ENCODE measurements around the gene CASKIN2. TPM values are rescaled to one million over a fixed set of nuclear protein-coding genes. Genes with fewer than 3 reads are reported as not detected.

CASKIN2 gene
- total and polyA plus RNA-seq, 2 experiments from 2014 or later = 1.9 to 6.2 TPM

DNA sequence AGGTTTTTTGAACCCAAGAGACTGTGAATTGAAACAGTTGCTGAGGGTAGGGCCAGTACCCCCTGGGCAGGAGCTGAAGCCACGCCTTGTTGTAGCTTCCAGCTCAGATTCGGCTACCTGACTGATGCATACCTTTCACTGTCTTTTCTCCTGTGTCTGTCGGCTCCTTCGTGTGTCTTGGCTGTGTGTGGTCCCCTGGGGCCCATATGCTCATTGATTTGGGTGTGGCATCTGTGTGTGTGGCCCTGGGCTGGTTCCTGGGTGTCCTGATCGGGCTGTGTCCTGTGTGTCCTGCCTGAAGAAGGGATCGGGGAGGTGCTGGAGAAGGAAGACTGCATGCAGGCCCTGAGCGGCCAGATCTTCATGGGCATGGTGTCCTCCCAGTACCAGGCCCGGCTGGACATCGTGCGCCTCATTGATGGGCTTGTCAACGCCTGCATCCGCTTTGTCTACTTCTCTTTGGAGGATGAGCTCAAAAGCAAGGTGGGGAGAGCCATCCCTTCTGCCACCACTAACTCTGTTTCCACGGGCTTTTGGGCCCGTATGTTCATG is 20.9 kb downstream of the CASKIN2 start:
- Histone ChIP-seq H3K27me3 (replicated peaks; ENCODE audit: insufficient read depth) (no peaks in the 10 kb centered on the region), H3K27ac (no peak overlapping the region), H3K9me3 (ENCODE audit: low read depth) (no peaks in the 10 kb centered on the region), H3K9me2 (ENCODE audit: insufficient read depth) (no peaks in the 10 kb centered on the region), H3F3A (ENCODE audit: insufficient read depth) (no peaks in the 10 kb centered on the region), H3K9ac (no peak overlapping the region), H2AFZ (no peak overlapping the region), H3K36me3 (ENCODE audit: low read depth) (no peaks in the 10 kb centered on the region), H3K4me2 (ENCODE audit: unreplicated experiment) (no peak overlapping the region), H3K4me3 (no peak overlapping the region), H4K20me1 (ENCODE audit: insufficient read depth) (no peaks in the 10 kb centered on the region), H3K79me2 (ENCODE audit: insufficient read depth) (no peaks in the 10 kb centered on the region), H3K4me1 (ENCODE audit: insufficient read depth) (no peaks in the 10 kb centered on the region)
- in situ Hi-C loops (cut with MboI) = no loop called here
- 87 to 90% methylated on average over 12 to 14 of the region's 14 CpGs for WGBS, 2 experiments (ENCODE audit: low coverage in 1 of 2, low lambda C conversion rate in 2 of 2, missing lambda C conversion rate in 2 of 2)
- no peak for TF ChIP-seq EZH2 (IDR thresholded peaks at IDR 0.05; ENCODE audit: insufficient read depth, poor library complexity, severe bottlenecking)
- no peak for TF ChIP-seq EZH2phosphoT487 (IDR thresholded peaks at IDR 0.05; ENCODE audit: insufficient read depth, low read depth)
- no peak for DNase-seq

DNA sequence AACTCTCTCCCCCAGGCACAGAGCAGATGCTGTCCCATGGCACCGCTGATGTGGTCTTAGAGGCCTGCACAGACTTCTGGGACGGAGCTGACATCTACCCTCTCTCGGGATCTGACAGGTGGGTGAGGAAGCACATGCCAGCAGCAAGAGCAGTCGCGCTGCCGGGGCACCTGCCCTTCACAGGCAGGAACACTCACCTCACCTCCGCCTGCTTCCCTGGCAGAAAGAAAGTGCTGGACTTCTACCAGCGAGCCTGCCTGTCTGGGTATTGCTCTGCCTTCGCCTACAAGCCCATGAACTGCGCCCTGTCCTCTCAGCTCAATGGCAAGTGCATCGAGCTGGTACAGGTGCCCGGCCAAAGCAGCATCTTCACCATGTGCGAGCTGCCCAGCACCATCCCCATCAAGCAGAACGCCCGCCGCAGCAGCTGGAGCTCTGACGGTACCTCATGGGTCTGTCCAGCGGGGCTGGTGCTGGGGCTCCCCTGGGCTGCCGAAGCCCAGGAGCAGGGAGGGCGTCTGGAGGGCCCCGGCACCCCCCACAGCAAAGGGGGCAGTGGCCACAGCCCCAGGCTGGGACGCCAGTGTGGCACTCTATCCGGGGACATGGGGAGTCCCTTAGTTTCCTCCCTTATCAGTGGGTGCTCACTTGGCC is 21.7 kb downstream of the CASKIN2 start:
- Histone ChIP-seq H3K4me1 (ENCODE audit: insufficient read depth) (no peaks in the 10 kb centered on the region), H3K79me2 (ENCODE audit: insufficient read depth) (no peaks in the 10 kb centered on the region), H3F3A (ENCODE audit: insufficient read depth) (no peaks in the 10 kb centered on the region), H3K36me3 (ENCODE audit: low read depth) (no peaks in the 10 kb centered on the region), H3K27me3 (replicated peaks; ENCODE audit: insufficient read depth) (no peaks in the 10 kb centered on the region), H3K4me3 (no peak overlapping the region), H3K27ac (no peak overlapping the region), H3K9me2 (ENCODE audit: insufficient read depth) (no peaks in the 10 kb centered on the region), H4K20me1 (ENCODE audit: insufficient read depth) (no peaks in the 10 kb centered on the region), H3K4me2 (ENCODE audit: unreplicated experiment) (no peak overlapping the region), H2AFZ (no peak overlapping the region), H3K9ac (no peak overlapping the region), H3K9me3 (ENCODE audit: low read depth) (no peaks in the 10 kb centered on the region)
- no peak for DNase-seq
- in situ Hi-C loops (cut with MboI) = no loop called here
- 95 to 96% methylated on average over 19 to 23 of the region's 23 CpGs for WGBS, 2 experiments (ENCODE audit: low coverage in 1 of 2, low lambda C conversion rate in 2 of 2, missing lambda C conversion rate in 2 of 2)
- TF ChIP-seq EZH2phosphoT487 (IDR thresholded peaks at IDR 0.05; ENCODE audit: insufficient read depth, low read depth) = no peak
- no peak for TF ChIP-seq EZH2 (IDR thresholded peaks at IDR 0.05; ENCODE audit: insufficient read depth, poor library complexity, severe bottlenecking)

DNA sequence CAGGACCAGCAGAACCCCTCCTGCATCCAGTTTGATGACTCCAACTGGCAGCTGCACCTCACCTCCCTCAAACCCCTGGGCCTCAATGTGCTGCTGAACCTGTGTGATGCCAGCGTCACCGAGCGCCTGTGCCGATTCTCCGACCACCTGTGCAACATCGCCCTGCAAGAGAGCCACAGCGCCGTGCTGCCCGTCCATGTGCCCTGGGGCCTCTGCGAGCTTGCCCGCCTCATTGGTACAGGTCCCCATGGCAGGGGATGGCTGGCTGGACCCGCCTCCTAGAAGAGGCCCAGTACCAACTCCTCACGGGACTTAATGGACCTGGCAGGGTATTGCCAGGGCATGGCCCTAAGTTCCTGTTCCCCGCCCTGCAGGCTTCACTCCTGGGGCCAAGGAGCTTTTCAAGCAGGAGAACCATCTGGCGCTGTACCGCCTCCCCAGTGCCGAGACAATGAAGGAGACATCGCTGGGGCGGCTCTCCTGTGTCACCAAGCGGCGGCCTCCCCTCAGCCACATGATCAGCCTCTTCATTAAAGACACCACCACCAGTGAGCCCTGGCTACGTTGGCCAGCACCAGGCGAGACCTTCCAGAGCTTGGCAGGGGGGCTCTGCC is 22.7 kb downstream of the CASKIN2 start:
- no peaks in the 10 kb centered on the region for H3K9me3 ChIP-seq (ENCODE audit: low read depth)
- H3K27me3 ChIP-seq (replicated peaks; ENCODE audit: insufficient read depth) = no peaks in the 10 kb centered on the region
- H3K27ac ChIP-seq = no peak overlapping the region
- in situ Hi-C loops (cut with MboI) = no loop called here
- H3K9ac ChIP-seq = no peak overlapping the region
- H3K79me2 ChIP-seq (ENCODE audit: insufficient read depth) = no peaks in the 10 kb centered on the region
- H3K4me3 ChIP-seq = no peak overlapping the region
- 91 to 93% methylated on average over 23 of the region's 23 CpGs for WGBS, 2 experiments (ENCODE audit: low coverage in 1 of 2, low lambda C conversion rate in 2 of 2, missing lambda C conversion rate in 2 of 2)
- no peaks in the 10 kb centered on the region for H3F3A ChIP-seq (ENCODE audit: insufficient read depth)
- no peaks in the 10 kb centered on the region for H4K20me1 ChIP-seq (ENCODE audit: insufficient read depth)
- no peak overlapping the region for H2AFZ ChIP-seq
- H3K36me3 ChIP-seq (ENCODE audit: low read depth) = no peaks in the 10 kb centered on the region
- DNase-seq = no peak
- no peak overlapping the region for H3K4me2 ChIP-seq (ENCODE audit: unreplicated experiment)
- TF ChIP-seq EZH2 (IDR thresholded peaks at IDR 0.05; ENCODE audit: insufficient read depth, poor library complexity, severe bottlenecking) (no peak), EZH2phosphoT487 (IDR thresholded peaks at IDR 0.05; ENCODE audit: insufficient read depth, low read depth) (no peak)
- no peaks in the 10 kb centered on the region for H3K4me1 ChIP-seq (ENCODE audit: insufficient read depth)
- no peaks in the 10 kb centered on the region for H3K9me2 ChIP-seq (ENCODE audit: insufficient read depth)

DNA sequence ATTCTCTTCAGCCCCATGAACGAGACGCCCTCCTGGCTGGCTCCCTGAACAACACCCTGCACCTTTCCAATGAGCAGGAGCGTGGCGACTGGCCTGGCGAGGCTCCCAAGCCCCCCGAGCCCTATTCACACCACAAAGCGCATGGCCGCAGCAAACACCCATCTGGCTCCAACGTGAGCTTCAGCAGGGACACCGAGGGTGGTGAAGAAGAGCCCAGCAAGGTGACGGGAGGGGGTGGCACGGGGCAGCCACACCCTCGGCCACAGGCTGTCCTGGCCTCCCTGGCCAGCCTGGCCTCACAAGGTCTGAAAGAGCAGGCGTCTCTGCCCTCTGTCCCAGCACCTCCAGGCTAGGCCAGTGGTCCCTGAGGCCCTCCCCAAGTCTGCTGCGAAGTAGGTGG is 23.7 kb downstream of the CASKIN2 start:
- H3K79me2 ChIP-seq (ENCODE audit: insufficient read depth) = no peaks in the 10 kb centered on the region
- no peak overlapping the region for H2AFZ ChIP-seq
- H3K4me1 ChIP-seq (ENCODE audit: insufficient read depth) = no peaks in the 10 kb centered on the region
- H3F3A ChIP-seq (ENCODE audit: insufficient read depth) = no peaks in the 10 kb centered on the region
- DNase-seq = no peak
- in situ Hi-C loops (cut with MboI) = no loop called here
- no peak overlapping the region for H3K4me3 ChIP-seq
- no peaks in the 10 kb centered on the region for H3K9me2 ChIP-seq (ENCODE audit: insufficient read depth)
- H3K27ac ChIP-seq = no peak overlapping the region
- no peak overlapping the region for H3K4me2 ChIP-seq (ENCODE audit: unreplicated experiment)
- TF ChIP-seq EZH2 (IDR thresholded peaks at IDR 0.05; ENCODE audit: insufficient read depth, poor library complexity, severe bottlenecking) (no peak), EZH2phosphoT487 (IDR thresholded peaks at IDR 0.05; ENCODE audit: insufficient read depth, low read depth) (no peak)
- no peaks in the 10 kb centered on the region for H4K20me1 ChIP-seq (ENCODE audit: insufficient read depth)
- 86 to 89% methylated on average over 12 to 15 of the region's 15 CpGs for WGBS, 2 experiments (ENCODE audit: low coverage in 1 of 2, low lambda C conversion rate in 2 of 2, missing lambda C conversion rate in 2 of 2)
- H3K9ac ChIP-seq = no peak overlapping the region
- no peaks in the 10 kb centered on the region for H3K36me3 ChIP-seq (ENCODE audit: low read depth)
- no peaks in the 10 kb centered on the region for H3K27me3 ChIP-seq (replicated peaks; ENCODE audit: insufficient read depth)
- H3K9me3 ChIP-seq (ENCODE audit: low read depth) = no peaks in the 10 kb centered on the region
